HEK293 (cell line): ENCODE data around the gene PRELID3B.
A peak's percentile ranks its signal among the peaks of the same experiment; 100 is the strongest.

Experiments used
- CTCF ChIA-PET: fragments of 350-600 bp; formaldehyde crosslinking; extraction: SDS; loops from one replicate; lab custom pipeline; 2021; ENCODE audit warnings: antibody characterized with exemption; lab: Yijun Ruan, JAX
- POLR2A ChIA-PET: fragments of 300-600 bp; formaldehyde crosslinking; extraction: SDS; loops from one replicate; lab custom pipeline; 2020; ENCODE audit warnings: antibody characterized with exemption, inconsistent platforms; lab: Yijun Ruan, JAX
- H3K27ac ChIP-seq: fragments of 200-500 bp; sonication (Bioruptor generic); 2 replicates; pipeline ENCODE4 v1.5.1; 2014; ENCODE audit warnings: low read depth, low read length, control low read depth, inconsistent platforms; ENCODE audit errors: extremely low read depth
- H3K36me3 ChIP-seq, 2 experiments: fragments of 200-500 bp in 1 of 2; sonication (Bioruptor generic) in 1 of 2; 1 replicate in 1 of 2; 2 replicates in 1 of 2; pipeline ENCODE4 v1.5.1; 2014 to 2017; ENCODE audit warnings: inconsistent platforms in 2 of 2, low read length in 2 of 2; ENCODE audit not compliant: control insufficient read depth in 2 of 2, insufficient read depth in 1 of 2
- H3K4me1 ChIP-seq: fragments of 200-500 bp; sonication (Bioruptor generic); 2 replicates; pipeline ENCODE4 v1.5.1; 2014; ENCODE audit warnings: mild to moderate bottlenecking, low read length, inconsistent platforms; ENCODE audit not compliant: control insufficient read depth, insufficient read depth
- H3K4me3 ChIP-seq: 2 replicates; pipeline ENCODE4 v1.5.1; 2011; ENCODE audit warnings: low read depth, mild to moderate bottlenecking, control low read depth, low read length, moderate library complexity
- H3K9me3 ChIP-seq: fragments of 200-500 bp; sonication (Bioruptor generic); 2 replicates; pipeline ENCODE4 v1.5.1; 2014; ENCODE audit warnings: low read depth, low read length, inconsistent platforms; ENCODE audit not compliant: control insufficient read depth, insufficient read depth
- GLI2 ChIP-seq: fragments of 450-650 bp; formaldehyde crosslinking; IDR thresholded peaks from 2 replicates; pipeline ENCODE4; 2017; ENCODE audit warnings: missing biosample characterization, missing genetic modification characterization, low read depth, borderline replicate concordance
- MYNN ChIP-seq: fragments of 450-650 bp; formaldehyde crosslinking; IDR thresholded peaks from 2 replicates; pipeline ENCODE4 v1.5.1; 2016; ENCODE audit warnings: missing biosample characterization, missing genetic modification characterization, borderline replicate concordance
- PRDM1 ChIP-seq: fragments of 450-650 bp; formaldehyde crosslinking; IDR thresholded peaks from 2 replicates; pipeline ENCODE4; 2016; ENCODE audit warnings: missing biosample characterization, missing genetic modification characterization
- SCRT1 ChIP-seq: fragments of 450-650 bp; formaldehyde crosslinking; IDR thresholded peaks from 2 replicates; pipeline ENCODE4 v1.5.1; 2016; ENCODE audit warnings: missing biosample characterization, missing genetic modification characterization, borderline replicate concordance
- SCRT2 ChIP-seq: fragments of 450-650 bp; formaldehyde crosslinking; IDR thresholded peaks from 2 replicates; pipeline ENCODE4 v1.5.1; 2016; ENCODE audit warnings: missing biosample characterization, missing genetic modification characterization
- TCF7L2 ChIP-seq: IDR thresholded peaks from 2 replicates; pipeline ENCODE4 v1.6.1; 2011; ENCODE audit warnings: low read depth, mild to moderate bottlenecking, inconsistent platforms, low read length, moderate library complexity, borderline replicate concordance
- ZBTB10 ChIP-seq: fragments of 450-650 bp; formaldehyde crosslinking; IDR thresholded peaks from 2 replicates; pipeline ENCODE4 v1.5.1; 2016; ENCODE audit warnings: missing biosample characterization, missing genetic modification characterization
- ZBTB17 ChIP-seq: fragments of 450-650 bp; formaldehyde crosslinking; IDR thresholded peaks from 2 replicates; pipeline ENCODE4 v1.5.1; 2016; ENCODE audit warnings: missing biosample characterization, missing genetic modification characterization
- ZBTB26 ChIP-seq: fragments of 450-650 bp; formaldehyde crosslinking; optimal IDR thresholded peaks from 2 replicates; pipeline ENCODE3; 2016; ENCODE audit warnings: missing biosample characterization, mild to moderate bottlenecking, missing genetic modification characterization
- ZEB2 ChIP-seq: fragments of 450-650 bp; formaldehyde crosslinking; IDR thresholded peaks from 2 replicates; pipeline ENCODE4 v1.5.1; 2016; ENCODE audit warnings: missing biosample characterization, missing genetic modification characterization
- ZFP37 ChIP-seq: fragments of 450-650 bp; formaldehyde crosslinking; IDR thresholded peaks from 2 replicates; pipeline ENCODE4 v1.5.1; 2016; ENCODE audit warnings: missing biosample characterization, missing genetic modification characterization
- ZNF280C ChIP-seq: fragments of 450-650 bp; formaldehyde crosslinking; IDR thresholded peaks from 2 replicates; pipeline ENCODE4 v1.5.1; 2016; ENCODE audit warnings: missing biosample characterization, missing genetic modification characterization
- ZNF335 ChIP-seq: fragments of 450-650 bp; formaldehyde crosslinking; conservative IDR thresholded peaks from 2 replicates; pipeline ENCODE4 v1.5.1; 2016; ENCODE audit warnings: missing biosample characterization, missing genetic modification characterization
- ZNF660 ChIP-seq: fragments of 450-650 bp; IDR thresholded peaks from 2 replicates; pipeline ENCODE4 v1.5.1; 2018; ENCODE audit warnings: missing biosample characterization, mild to moderate bottlenecking, missing genetic modification characterization
- ZNF701 ChIP-seq: fragments of 450-650 bp; formaldehyde crosslinking; IDR thresholded peaks from 2 replicates; pipeline ENCODE4 v1.5.1; 2016; ENCODE audit warnings: missing biosample characterization, missing genetic modification characterization
- ZNF791 ChIP-seq: fragments of 450-650 bp; formaldehyde crosslinking; IDR thresholded peaks from 2 replicates; pipeline ENCODE4 v1.5.1; 2016; ENCODE audit warnings: missing biosample characterization, missing genetic modification characterization
- ZSCAN5A ChIP-seq: fragments of 450-650 bp; formaldehyde crosslinking; IDR thresholded peaks from 2 replicates; pipeline ENCODE4 v1.5.1; 2016; ENCODE audit warnings: missing biosample characterization, missing genetic modification characterization

PRELID3B gene

GRCh38 chr20:59005523-59006166, 36.9 kb downstream of the PRELID3B start:
- no peak overlapping the region; the same call in 1 of the 2 replicates for H3K27ac ChIP-seq
- H3K4me3 ChIP-seq: peak overlapping the region; percentile 59
- CTCF ChIA-PET: interaction anchor here (0.7 kb wide), 1 partner anchor 26 kb away, joined by 3 read pairs; the partner anchor contains the start of gene ATP5F1E
- no peaks in the 10 kb centered on the region for H3K9me3 ChIP-seq
- H3K4me1 ChIP-seq: peaks cover 5% of the 10 kb centered on the region; the same call in 1 of the 2 replicates
- TF ChIP-seq MYNN (tag by site-specific recombination): no peak
- TF ChIP-seq ZSCAN5A: no peak
- TF ChIP-seq GLI2: no peak
- no peak for TF ChIP-seq ZBTB17
- no peak for TF ChIP-seq ZNF701 (tag by site-specific recombination)
- TF ChIP-seq ZFP37 (tag by site-specific recombination): no peak
- peaks cover 0 to 16% of the 10 kb centered on the region in 2 experiments; a peak in 1 of 3 replicates for H3K36me3 ChIP-seq
- POLR2A ChIA-PET: no interaction called here

GRCh38 chr20:59004763-59005522, 37.6 kb downstream of the PRELID3B start:
- no peak overlapping the region for H3K27ac ChIP-seq
- ChIA-PET POLR2A (no interaction called here), CTCF (no interaction called here)
- no peak overlapping the region for H3K4me3 ChIP-seq
- TF ChIP-seq ZBTB10 (tag by site-specific recombination) (no peak), ZFP37 (tag by site-specific recombination) (no peak), SCRT1 (tag by site-specific recombination) (0 out of 2 replicates have a peak, but pooled peaks have one; percentile 23), ZNF660 (tag by site-specific recombination) (no peak), TCF7L2 (no peak), SCRT2 (tag by site-specific recombination) (peak; percentile 93)
- H3K36me3 ChIP-seq: peaks cover 0 to 16% of the 10 kb centered on the region in 2 experiments; a peak in 1 of 3 replicates
- H3K4me1 ChIP-seq: peaks cover 5% of the 10 kb centered on the region; the same call in 1 of the 2 replicates
- H3K9me3 ChIP-seq: no peaks in the 10 kb centered on the region

- Histone ChIP-seq H3K36me3 (peaks cover 0 to 17% of the 10 kb centered on the region in 2 experiments; a peak in 1 of 3 replicates), H3K4me1 (peaks cover 5% of the 10 kb centered on the region; the same call in 1 of the 2 replicates), H3K4me3 (no peak overlapping the region), H3K27ac (no peak overlapping the region), H3K9me3 (no peaks in the 10 kb centered on the region)
- TF ChIP-seq ZEB2 (tag by site-specific recombination) (no peak), PRDM1 (no peak), ZBTB26 (no peak), ZNF791 (no peak), ZNF335 (tag by site-specific recombination) (no peak), ZNF280C (tag by site-specific recombination) (no peak)
- CTCF ChIA-PET: no interaction called here
- POLR2A ChIA-PET: no interaction called here
Observed at GRCh38 chr20:59004493-59004762, 38.2 kb downstream of the PRELID3B start.
